H1 (cell line): ENCODE results near the gene ADCY1. TPM values are rescaled to one million over a fixed set of nuclear protein-coding genes. Genes with fewer than 3 reads are reported as not detected.

Experiments
- ATF2 ChIP-seq: IDR thresholded peaks from 2 replicates; pipeline ENCODE4 v1.6.1; 2012; ENCODE audit warnings: low read length, inconsistent platforms
- RFX5 ChIP-seq: IDR thresholded peaks from 2 replicates; pipeline ENCODE4 v1.6.1; 2011; ENCODE audit warnings: low read depth, low read length, improper control_type of control experiment, borderline replicate concordance
- polyA plus RNA-seq, 7 experiments: library from polyadenylated mRNA; depleted of rRNA in 3 of 7; stranded (reverse) in 5 of 7; unstranded in 2 of 7; fragments of >200 nt in 5 of 7; fragments of 200-250 nt in 2 of 7; gene quantifications; 1 replicate in 5 of 7; 2 replicates in 1 of 7; 4 replicates in 1 of 7; pipeline versions ENCODE4 v1.2.1 to v1.2.3, GENCODE V29; 2011 to 2013; ENCODE audit warnings: missing spikeins in 2 of 7, mixed read lengths in 2 of 7
- total RNA-seq: library from RNA; stranded (reverse); fragmentation: NEBNext Ultra II Directional; extraction: Animal tissue kit (Norgen Biotek cat#: 25700); gene quantifications from 2 replicates; pipeline ENCODE4 v1.2.1, GENCODE V29; 2021

The ADCY1 gene
- total and polyA plus RNA-seq, 2 of the 8 experiments (the other 6 are each of a cell fraction or from before 2014, with no cell fraction given), result 7.9 to 26.9 TPM

DNA sequence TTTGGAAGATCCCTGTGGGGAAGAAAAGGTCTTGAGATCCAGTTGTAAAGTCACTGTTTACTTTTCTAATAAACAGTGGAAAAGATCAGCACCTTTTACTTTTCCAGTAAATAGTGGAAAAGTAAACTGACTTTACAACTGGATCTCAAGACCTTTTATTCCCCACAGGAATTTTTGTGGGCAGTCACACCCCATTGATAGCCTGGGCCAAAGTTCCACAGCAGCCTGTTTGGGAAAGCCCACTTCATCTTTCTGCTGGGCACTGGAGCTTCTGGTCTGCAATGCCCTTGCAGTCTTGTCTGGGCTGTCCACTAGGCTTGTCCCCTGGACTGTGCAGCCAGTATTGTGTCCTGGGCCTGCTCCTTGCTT lies 50.2 kb downstream of the ADCY1 start (continued):
- no peak for TF ChIP-seq ATF2
- no peak for TF ChIP-seq RFX5
